Testis (tissue), 2 donors: ENCODE results near the gene MACF1.

ENCODE experiments used
- CTCF ChIP-seq, 3 experiments: fragments of 450-650 bp in 2 of 3; fragments of 200-600 bp in 1 of 3; sonication (generic) in 1 of 3; IDR thresholded peaks; one replicate each; pipeline ENCODE4 v1.5.1; 2016 to 2019; ENCODE audit warnings: antibody characterized with exemption in 3 of 3, mild to moderate bottlenecking in 2 of 3, moderate library complexity in 1 of 3
- POLR2A ChIP-seq: fragments of 450-650 bp; IDR thresholded peaks from one replicate; pipeline ENCODE4 v1.6.1; 2017; ENCODE audit warnings: antibody characterized with exemption, mild to moderate bottlenecking, moderate library complexity

- TF ChIP-seq CTCF (IDR thresholded peaks at IDR 0.05), result no peak
- TF ChIP-seq POLR2A, result no peak
Measured at GRCh38 chr1:39473324-39473723, 268.8 kb downstream of the MACF1 start.
